HepG2 (cell line): ENCODE measurements around the gene PIGO. TPM values are rescaled to one million over a fixed set of nuclear protein-coding genes. Genes with fewer than 3 reads are reported as not detected.

Source experiments
- AKAP8 ChIP-seq: sonication (generic); formaldehyde crosslinking; IDR thresholded peaks from 2 replicates; pipeline ENCODE4 v1.5.1; 2020; ENCODE audit warnings: mild to moderate bottlenecking, missing genetic modification reagents
- GABPA ChIP-seq, 2 experiments: IDR thresholded peaks; 2 replicates each; pipeline ENCODE4 v1.6.1; 2011 to 2016; ENCODE audit warnings: low read depth in 2 of 2, low read length in 1 of 2, missing biosample characterization in 1 of 2, missing genetic modification characterization in 1 of 2
- KLF16 ChIP-seq, 2 experiments: sonication (generic) in 1 of 2; formaldehyde crosslinking in 1 of 2; IDR thresholded peaks; 2 replicates each; pipeline versions ENCODE4 v1.6.1 to v1.8.0; 2016 to 2023; ENCODE audit warnings: missing genetic modification reagents in 2 of 2, missing compliant biosample characterization in 1 of 2
- MED1 ChIP-seq: sonication (generic); formaldehyde crosslinking; IDR thresholded peaks from 2 replicates; pipeline ENCODE4 v1.4.0; 2020; ENCODE audit warnings: missing genetic modification reagents
- RFXAP ChIP-seq: sonication (generic); formaldehyde crosslinking; IDR thresholded peaks from 2 replicates; pipeline ENCODE4 v1.4.0; 2020; ENCODE audit warnings: missing genetic modification reagents, borderline replicate concordance
- SP1 ChIP-seq, 2 experiments: fragments of 450-650 bp in 1 of 2; sonication (generic) in 1 of 2; formaldehyde crosslinking in 1 of 2; IDR thresholded peaks; 2 replicates each; pipeline versions ENCODE4 v1.4.0 to v1.6.1; 2016 to 2020; ENCODE audit warnings: missing genetic modification reagents in 1 of 2
- ZBTB38 ChIP-seq: sonication (generic); formaldehyde crosslinking; IDR thresholded peaks from 2 replicates; pipeline ENCODE4 v1.5.1; 2020; ENCODE audit warnings: mild to moderate bottlenecking, missing genetic modification reagents
- ZFP90 ChIP-seq: sonication (generic); formaldehyde crosslinking; IDR thresholded peaks from 2 replicates; pipeline ENCODE4 v1.8.0; 2022; ENCODE audit warnings: missing genetic modification reagents, mild to moderate bottlenecking, inconsistent platforms, borderline replicate concordance
- ZNF292 ChIP-seq: sonication (generic); formaldehyde crosslinking; IDR thresholded peaks from 2 replicates; pipeline ENCODE4 v1.8.1; 2022; ENCODE audit warnings: mild to moderate bottlenecking, low read depth, missing genetic modification reagents, borderline replicate concordance
- ZNF317 ChIP-seq: sonication (generic); formaldehyde crosslinking; IDR thresholded peaks from 2 replicates; pipeline ENCODE4 v1.5.0; 2020; ENCODE audit warnings: mild to moderate bottlenecking, missing genetic modification reagents
- ZNF335 ChIP-seq: sonication (generic); formaldehyde crosslinking; IDR thresholded peaks from 2 replicates; pipeline ENCODE4 v1.4.0; 2020; ENCODE audit warnings: missing genetic modification reagents
- ZNF431 ChIP-seq: sonication (generic); formaldehyde crosslinking; IDR thresholded peaks from 2 replicates; pipeline ENCODE4 v1.9.0; 2022; ENCODE audit warnings: missing genetic modification reagents, low read depth, mild to moderate bottlenecking, borderline replicate concordance
- ZNF720 ChIP-seq: sonication (generic); formaldehyde crosslinking; IDR thresholded peaks from 2 replicates; pipeline ENCODE4 v1.4.0; 2020; ENCODE audit warnings: missing genetic modification reagents
- ZNF780A ChIP-seq: sonication (generic); formaldehyde crosslinking; IDR thresholded peaks from 2 replicates; pipeline ENCODE4 v1.8.0; 2022; ENCODE audit warnings: mild to moderate bottlenecking, missing genetic modification reagents, moderate library complexity
- ZSCAN21 ChIP-seq: sonication (generic); formaldehyde crosslinking; IDR thresholded peaks from 2 replicates; pipeline ENCODE4 v1.8.0; 2022; ENCODE audit warnings: mild to moderate bottlenecking, missing genetic modification reagents, moderate library complexity, borderline replicate concordance
- polyA plus RNA-seq, 8 experiments: library from polyadenylated mRNA; depleted of rRNA in 3 of 8; stranded (reverse) in 7 of 8; unstranded in 1 of 8; fragments of >200 nt; fragmentation: Illumina TruSeq in 4 of 8; extraction: Trizol in 4 of 8; gene quantifications; 2 replicates each; pipeline versions ENCODE4 v1.2.1 to v1.2.3, GENCODE V29; 2011 to 2016; ENCODE audit warnings: low read depth in 4 of 8, missing spikeins in 1 of 8, mixed read lengths in 1 of 8; ENCODE audit not compliant: insufficient read depth in 1 of 8
- total RNA-seq, 5 experiments: library from RNA; depleted of rRNA; stranded (reverse); fragments of >200 nt; fragmentation: Illumina TruSeq; extraction: Trizol; gene quantifications; 2 replicates each; pipeline ENCODE4 v1.2.3, GENCODE V29; 2016; ENCODE audit warnings: low read depth in 1 of 5
- TF ChIP-seq, protein P1 (sequence below): sonication (generic); formaldehyde crosslinking; IDR thresholded peaks from 2 replicates; pipeline ENCODE4 v1.8.0; 2022; ENCODE audit warnings: missing genetic modification reagents, low read depth, mild to moderate bottlenecking, borderline replicate concordance
- TF ChIP-seq, protein P2 (sequence below): sonication (generic); formaldehyde crosslinking; IDR thresholded peaks from 2 replicates; pipeline ENCODE4 v1.4.0; 2020; ENCODE audit warnings: mild to moderate bottlenecking, missing genetic modification reagents
- TF ChIP-seq, protein P3 (sequence below): sonication (generic); formaldehyde crosslinking; IDR thresholded peaks from 2 replicates; pipeline ENCODE4 v1.8.1; 2023; ENCODE audit warnings: missing genetic modification reagents, inconsistent platforms, borderline replicate concordance
- TF ChIP-seq, protein P4 (sequence below): sonication (generic); formaldehyde crosslinking; IDR thresholded peaks from 2 replicates; pipeline ENCODE4; 2020; ENCODE audit warnings: missing genetic modification reagents, mild to moderate bottlenecking, borderline replicate concordance
- TF ChIP-seq, protein P5 (sequence below): sonication (generic); formaldehyde crosslinking; IDR thresholded peaks from 2 replicates; pipeline ENCODE4 v1.5.0; 2020; ENCODE audit warnings: missing genetic modification reagents

Gene PIGO
- total and polyA plus RNA-seq, 2 of the 13 experiments (the other 11 are each of a cell fraction or from before 2014, with no cell fraction given): 20.5 to 26.2 TPM

DNA sequence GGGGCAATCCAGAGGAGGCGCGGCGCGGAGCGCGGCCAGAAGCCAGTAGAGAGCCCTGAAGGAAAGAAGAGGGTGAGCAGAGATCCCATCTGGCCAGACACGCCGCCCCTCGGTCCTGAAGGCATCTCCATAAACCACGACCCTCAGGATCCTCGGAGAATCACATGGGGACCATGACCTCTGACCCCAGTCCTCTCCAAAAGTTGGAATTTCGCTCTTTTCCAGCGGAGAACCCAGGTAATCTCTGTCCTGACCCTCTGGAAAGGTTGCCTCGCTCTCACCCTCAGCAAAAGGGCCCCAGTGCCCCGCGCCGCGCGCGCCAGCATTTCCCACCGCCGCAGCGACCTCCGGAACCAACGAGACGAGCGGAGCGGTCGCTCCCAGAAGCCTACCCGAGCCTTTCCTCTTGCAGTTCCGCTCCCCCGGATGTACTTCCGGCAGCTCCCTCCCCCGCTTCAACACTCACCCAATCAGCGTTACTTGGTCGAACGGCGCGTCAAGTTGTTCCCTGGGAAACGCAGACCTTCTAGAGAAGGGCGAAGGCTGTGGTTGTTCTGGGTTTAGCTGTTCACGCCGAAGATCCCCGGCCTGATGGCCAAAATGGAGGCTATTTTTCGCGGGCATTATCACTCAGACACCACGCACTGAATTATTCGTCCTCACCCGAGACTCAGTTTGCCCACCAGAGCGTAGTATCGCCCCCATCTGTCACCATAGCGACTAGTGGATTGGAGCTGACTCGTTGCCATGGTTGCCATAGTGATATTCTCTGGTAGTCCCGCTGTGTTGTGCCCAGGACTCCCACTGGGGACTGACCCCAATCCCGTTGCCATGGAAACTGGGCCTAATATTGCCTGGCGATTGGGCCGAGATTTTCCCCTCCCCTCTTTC lies 6.6 kb upstream of the PIGO start, which contains the start of gene STOML2 (continued):
- TF ChIP-seq, protein P1, sequence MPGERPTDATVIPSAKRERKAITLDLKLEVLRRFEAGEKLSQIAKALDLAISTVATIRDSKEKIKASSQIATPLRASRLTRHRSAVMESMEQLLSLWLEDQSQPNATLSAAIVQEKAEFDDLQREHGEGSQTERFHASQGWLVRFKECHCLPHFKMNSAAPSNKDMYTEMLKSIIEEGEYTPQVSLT: no peak
- TF ChIP-seq ZSCAN21 (CRISPR knock-in tag): 0 out of 2 replicates have a peak, but pooled peaks have one; percentile 36
- peak; percentile 92 for TF ChIP-seq RFXAP
- peak; percentile 78 for TF ChIP-seq MED1 (CRISPR knock-in tag)
- TF ChIP-seq, protein P2, sequence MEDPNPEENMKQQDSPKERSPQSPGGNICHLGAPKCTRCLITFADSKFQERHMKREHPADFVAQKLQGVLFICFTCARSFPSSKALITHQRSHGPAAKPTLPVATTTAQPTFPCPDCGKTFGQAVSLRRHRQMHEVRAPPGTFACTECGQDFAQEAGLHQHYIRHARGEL (CRISPR knock-in tag): no peak
- no peak for TF ChIP-seq ZNF780A (CRISPR knock-in tag)
- no peak for TF ChIP-seq ZNF317 (CRISPR knock-in tag)
- peak in 1 of 2 experiments; percentile 85; a peak in 2 of 4 replicates for TF ChIP-seq KLF16 (CRISPR knock-in tag; IDR thresholded peaks at IDR 0.05)
- no peak for TF ChIP-seq SP1 (IDR thresholded peaks at IDR 0.05)
- TF ChIP-seq SP1 (CRISPR knock-in tag; IDR thresholded peaks at IDR 0.05): peak; percentile 77
- TF ChIP-seq, protein P3, sequence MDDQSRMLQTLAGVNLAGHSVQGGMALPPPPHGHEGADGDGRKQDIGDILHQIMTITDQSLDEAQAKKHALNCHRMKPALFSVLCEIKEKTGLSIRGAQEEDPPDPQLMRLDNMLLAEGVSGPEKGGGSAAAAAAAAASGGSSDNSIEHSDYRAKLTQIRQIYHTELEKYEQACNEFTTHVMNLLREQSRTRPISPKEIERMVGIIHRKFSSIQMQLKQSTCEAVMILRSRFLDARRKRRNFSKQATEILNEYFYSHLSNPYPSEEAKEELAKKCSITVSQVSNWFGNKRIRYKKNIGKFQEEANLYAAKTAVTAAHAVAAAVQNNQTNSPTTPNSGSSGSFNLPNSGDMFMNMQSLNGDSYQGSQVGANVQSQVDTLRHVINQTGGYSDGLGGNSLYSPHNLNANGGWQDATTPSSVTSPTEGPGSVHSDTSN: no peak
- peak; percentile 77 for TF ChIP-seq AKAP8 (CRISPR knock-in tag)
- TF ChIP-seq GABPA (IDR thresholded peaks at IDR 0.05; ENCODE audit: low read depth, low read length): peak; percentile 100
- TF ChIP-seq GABPA (CRISPR knock-in tag; IDR thresholded peaks at IDR 0.05; ENCODE audit: low read depth): peak; percentile 100
- TF ChIP-seq ZNF431 (CRISPR knock-in tag): no peak; the same call in 1 of the 2 replicates
- no peak for TF ChIP-seq ZNF292 (CRISPR knock-in tag)
- TF ChIP-seq, protein P4, sequence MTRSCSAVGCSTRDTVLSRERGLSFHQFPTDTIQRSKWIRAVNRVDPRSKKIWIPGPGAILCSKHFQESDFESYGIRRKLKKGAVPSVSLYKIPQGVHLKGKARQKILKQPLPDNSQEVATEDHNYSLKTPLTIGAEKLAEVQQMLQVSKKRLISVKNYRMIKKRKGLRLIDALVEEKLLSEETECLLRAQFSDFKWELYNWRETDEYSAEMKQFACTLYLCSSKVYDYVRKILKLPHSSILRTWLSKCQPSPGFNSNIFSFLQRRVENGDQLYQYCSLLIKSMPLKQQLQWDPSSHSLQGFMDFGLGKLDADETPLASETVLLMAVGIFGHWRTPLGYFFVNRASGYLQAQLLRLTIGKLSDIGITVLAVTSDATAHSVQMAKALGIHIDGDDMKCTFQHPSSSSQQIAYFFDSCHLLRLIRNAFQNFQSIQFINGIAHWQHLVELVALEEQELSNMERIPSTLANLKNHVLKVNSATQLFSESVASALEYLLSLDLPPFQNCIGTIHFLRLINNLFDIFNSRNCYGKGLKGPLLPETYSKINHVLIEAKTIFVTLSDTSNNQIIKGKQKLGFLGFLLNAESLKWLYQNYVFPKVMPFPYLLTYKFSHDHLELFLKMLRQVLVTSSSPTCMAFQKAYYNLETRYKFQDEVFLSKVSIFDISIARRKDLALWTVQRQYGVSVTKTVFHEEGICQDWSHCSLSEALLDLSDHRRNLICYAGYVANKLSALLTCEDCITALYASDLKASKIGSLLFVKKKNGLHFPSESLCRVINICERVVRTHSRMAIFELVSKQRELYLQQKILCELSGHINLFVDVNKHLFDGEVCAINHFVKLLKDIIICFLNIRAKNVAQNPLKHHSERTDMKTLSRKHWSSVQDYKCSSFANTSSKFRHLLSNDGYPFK: peak; percentile 91
- peak; percentile 81; the same call in 1 of the 2 replicates for TF ChIP-seq ZFP90 (CRISPR knock-in tag)
- no peak for TF ChIP-seq ZNF720 (CRISPR knock-in tag)
- TF ChIP-seq, protein P5, sequence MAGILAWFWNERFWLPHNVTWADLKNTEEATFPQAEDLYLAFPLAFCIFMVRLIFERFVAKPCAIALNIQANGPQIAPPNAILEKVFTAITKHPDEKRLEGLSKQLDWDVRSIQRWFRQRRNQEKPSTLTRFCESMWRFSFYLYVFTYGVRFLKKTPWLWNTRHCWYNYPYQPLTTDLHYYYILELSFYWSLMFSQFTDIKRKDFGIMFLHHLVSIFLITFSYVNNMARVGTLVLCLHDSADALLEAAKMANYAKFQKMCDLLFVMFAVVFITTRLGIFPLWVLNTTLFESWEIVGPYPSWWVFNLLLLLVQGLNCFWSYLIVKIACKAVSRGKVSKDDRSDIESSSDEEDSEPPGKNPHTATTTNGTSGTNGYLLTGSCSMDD (CRISPR knock-in tag): no peak
- peak; percentile 83; the same call in 1 of the 2 replicates for TF ChIP-seq ZNF335 (CRISPR knock-in tag)
- TF ChIP-seq ZBTB38 (CRISPR knock-in tag): peak; percentile 82
